Limb (tissue), 2 donors: ENCODE measurements around the gene IGSF8.

ENCODE experiments used
- DNase-seq, 2 donors: peaks; one replicate each; pipeline ENCODE4 v3.0.0-alpha.2; 2016; ENCODE audit errors: extremely low spot score in 2 of 2

The IGSF8 gene

DNA sequence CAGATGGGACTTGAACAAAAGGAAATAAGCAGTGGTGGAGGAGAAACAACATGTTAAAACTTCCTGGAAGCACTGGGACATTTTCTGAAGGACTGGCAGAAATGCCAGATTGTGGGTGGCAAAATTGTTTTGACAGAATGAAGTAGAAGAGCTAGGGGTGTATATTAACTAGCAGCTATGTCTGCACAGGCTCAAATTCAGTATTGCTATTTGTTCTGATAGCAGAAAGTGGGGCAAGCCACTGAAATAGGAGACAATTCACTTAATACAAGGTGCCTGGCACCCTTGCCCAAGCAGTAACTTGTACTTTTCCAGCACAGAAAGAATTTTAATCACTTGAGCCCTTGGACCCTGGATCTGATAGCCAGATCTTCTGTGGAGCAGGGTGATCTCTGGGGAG, 54.9 kb downstream of the IGSF8 start:
- DNase-seq, result no peak
